HG03469 (cell line): Measurements from ENCODE around the gene USP3.
A peak's percentile ranks its signal among the peaks of the same experiment; 100 is the strongest.
"Not testable (repeated sequence)": the region's sequence is repeated elsewhere in the genome, so short reads cannot be mapped to it uniquely, and the experiment has no call there.

Experiments used
- ATAC-seq: cut with Tn5 transposase; IDR thresholded peaks from one replicate; pipeline ENCODE4 v1.9.1; 2021; ENCODE audit warnings: mild to moderate bottlenecking, moderate library complexity, moderate number of reproducible peaks; ENCODE audit not compliant: unreplicated experiment

Gene USP3

GRCh38 chr15:63474810-63475316, 29.5 kb upstream of the USP3 start:
- peak; percentile 40 for ATAC-seq

GRCh38 chr15:63475707-63476106, 28.7 kb upstream of the USP3 start:
- ATAC-seq, result no peak

- no peak for ATAC-seq
Observed at GRCh38 chr15:63476229-63476632, 28.2 kb upstream of the USP3 start.

- ATAC-seq, result no peak
Observed at GRCh38 chr15:63478243-63478642, 26.1 kb upstream of the USP3 start.

- no peak for ATAC-seq
Observed at GRCh38 chr15:63480441-63480821, 24.0 kb upstream of the USP3 start.

- no peak for ATAC-seq
Observed at GRCh38 chr15:63481105-63481810, 23.1 kb upstream of the USP3 start.

- no peak for ATAC-seq
Observed at GRCh38 chr15:63482874-63483323, 21.5 kb upstream of the USP3 start.

- no peak for ATAC-seq
Observed at GRCh38 chr15:63483521-63484371, 20.6 kb upstream of the USP3 start.

- no peak for ATAC-seq
Observed at GRCh38 chr15:63484433-63485186, 19.8 kb upstream of the USP3 start.

GRCh38 chr15:63487076-63487757, 17.2 kb upstream of the USP3 start:
- ATAC-seq, result peak; percentile 35

GRCh38 chr15:63487758-63488397, 16.5 kb upstream of the USP3 start:
- not testable (repeated sequence) for ATAC-seq

GRCh38 chr15:63488398-63488960, 15.9 kb upstream of the USP3 start:
- ATAC-seq, result no peak

GRCh38 chr15:63489352-63489751, 15.0 kb upstream of the USP3 start:
- no peak for ATAC-seq

GRCh38 chr15:63490345-63491034, 13.9 kb upstream of the USP3 start:
- ATAC-seq, result no peak

- no peak for ATAC-seq
Observed at GRCh38 chr15:63491116-63491827, 13.1 kb upstream of the USP3 start.

GRCh38 chr15:63491979-63492378, 12.4 kb upstream of the USP3 start:
- ATAC-seq, result no peak

- ATAC-seq, result no peak
Observed at GRCh38 chr15:63492541-63493077, 11.8 kb upstream of the USP3 start.

- no peak for ATAC-seq
Observed at GRCh38 chr15:63493436-63493835, 11.0 kb upstream of the USP3 start.
